MCF 10A (cell line): Measurements from ENCODE around the gene SPIN2A. TPM values are rescaled to one million over a fixed set of nuclear protein-coding genes. Genes with fewer than 3 reads are reported as not detected.
"Not testable (repeated sequence)": the region's sequence is repeated elsewhere in the genome, so short reads cannot be mapped to it uniquely, and the experiment has no call there.

Source experiments
- Bru-seq: library from RNA; stranded (reverse); fragments of 400-500 nt; gene quantifications from one replicate; lab custom pipeline; 2021; lab: Mats Ljungman, UMichigan
- BruChase-seq, 2 experiments: library from RNA; stranded (reverse); fragments of 400-500 nt; gene quantifications; one replicate each; lab custom pipeline; 2021; lab: Mats Ljungman, UMichigan
- BruUV-seq: library from RNA; stranded (reverse); fragments of 400-500 nt; replicated peaks from 2 replicates; lab custom pipeline; 2021; lab: Mats Ljungman, UMichigan
- CTCF ChIA-PET: fragments of 300-600 bp; sonication (Branson Sonifier 250); formaldehyde crosslinking; extraction: SDS; loops from one replicate; lab custom pipeline; 2021; ENCODE audit warnings: antibody characterized with exemption, inconsistent platforms; lab: Yijun Ruan, JAX
- POLR2A ChIA-PET: fragments of 300-600, 350-650 bp; sonication (Branson Sonifier 250); formaldehyde crosslinking; extraction: SDS; loops from one replicate; lab custom pipeline; 2020; ENCODE audit warnings: antibody characterized with exemption, inconsistent platforms; lab: Yijun Ruan, JAX
- DNase-seq: peaks from one replicate; pipeline ENCODE4 v3.0.0-alpha.2; 2018; ENCODE audit not compliant: unreplicated experiment
- H3K27ac Mint-ChIP-seq: one replicate; pipeline ENCODE4 v1.8.0; 2022; ENCODE audit warnings: mild to moderate bottlenecking, low read depth, mixed read lengths; ENCODE audit not compliant: unreplicated experiment
- H3K27me3 Mint-ChIP-seq: one replicate; pipeline ENCODE4 v1.8.0; 2022; ENCODE audit warnings: mixed read lengths; ENCODE audit not compliant: insufficient read depth, unreplicated experiment
- H3K36me3 Mint-ChIP-seq: one replicate; pipeline ENCODE4 v1.8.0; 2022; ENCODE audit warnings: mild to moderate bottlenecking, moderate library complexity, mixed read lengths; ENCODE audit not compliant: insufficient read depth, unreplicated experiment
- H3K4me1 Mint-ChIP-seq: one replicate; pipeline ENCODE4 v1.8.0; 2022; ENCODE audit warnings: mixed read lengths; ENCODE audit not compliant: insufficient read depth, unreplicated experiment
- H3K4me3 Mint-ChIP-seq: one replicate; pipeline ENCODE4 v1.8.0; 2022; ENCODE audit warnings: mild to moderate bottlenecking, moderate library complexity, mixed read lengths; ENCODE audit not compliant: unreplicated experiment
- H3K9me3 Mint-ChIP-seq: one replicate; pipeline ENCODE4 v1.8.0; 2022; ENCODE audit warnings: mixed read lengths; ENCODE audit not compliant: unreplicated experiment
- CTCF ChIP-seq: fragments of 200-600 bp; IDR thresholded peaks from one replicate; pipeline ENCODE4 v1.8.0; 2022; ENCODE audit warnings: antibody characterized with exemption, mild to moderate bottlenecking; ENCODE audit not compliant: unreplicated experiment
- intact Hi-C: fragments of 100-400 bp; cut with micrococcal nuclease; formaldehyde crosslinking; loops from 2 replicates; pipeline ENCODE4 v1.14.1; 2022
- long read RNA-seq: library from polyadenylated mRNA; stranded (forward); transcript quantifications from one replicate; pipeline ENCODE4 v2.0.0, GENCODE V29; 2022
- total RNA-seq: library from RNA; stranded (reverse); gene quantifications from 2 replicates; pipeline ENCODE4 v1.2.3, GENCODE V29; 2022

Gene SPIN2A
- total RNA-seq (0.44 and 0.91 TPM in 2 replicates), Bru-seq, nascent RNA (not detected), BruChase-seq, experiment 1, labeled RNA remaining after a 6-hour chase (not detected), BruChase-seq, experiment 2, labeled RNA remaining after a 2-hour chase (not detected)
- long read RNA-seq, result 0 reads

DNA sequence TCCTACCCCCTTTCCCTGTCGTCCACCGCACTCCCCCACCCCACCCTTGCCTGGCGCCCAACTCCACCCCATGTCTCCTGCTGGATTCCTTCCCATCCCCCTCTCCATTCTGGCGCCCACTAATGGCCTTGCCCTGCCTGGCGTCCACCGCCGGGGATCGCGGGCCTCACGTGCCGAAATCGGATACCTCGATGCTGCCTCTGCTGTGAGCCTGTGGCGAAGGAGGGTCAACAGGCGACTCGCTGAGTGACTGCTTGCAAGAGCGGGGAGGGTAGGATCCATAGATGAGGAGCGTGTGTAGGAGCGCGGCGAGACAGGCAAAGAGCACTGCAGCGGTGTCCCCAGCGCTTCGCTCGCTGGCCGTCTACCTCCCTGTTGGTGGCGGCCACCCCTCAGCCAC lies at the start of gene SPIN2A:
Gene SPIN2A, minus strand, starts transcription at position 325 of the 400 bp plus-strand sequence. CDS start 800 bp downstream, outside the sequence.
- POLR2A ChIA-PET, H3K4me3 Mint-ChIP-seq, H3K4me1 Mint-ChIP-seq, H3K9me3 Mint-ChIP-seq, intact Hi-C loops, BruUV-seq, DNase-seq: not testable (repeated sequence)
- CTCF ChIA-PET, result interaction anchor here (0.6 kb wide), 1 partner anchor 33 kb away, joined by 3 read pairs; no protein-coding TSS in a partner anchor
- H3K27ac Mint-ChIP-seq, result peak within 1 kb of the TSS; percentile 21
- H3K36me3 Mint-ChIP-seq, result peaks cover 12% of the 10 kb centered on the region
- peaks cover 24% of the 10 kb centered on the region for H3K27me3 Mint-ChIP-seq

DNA sequence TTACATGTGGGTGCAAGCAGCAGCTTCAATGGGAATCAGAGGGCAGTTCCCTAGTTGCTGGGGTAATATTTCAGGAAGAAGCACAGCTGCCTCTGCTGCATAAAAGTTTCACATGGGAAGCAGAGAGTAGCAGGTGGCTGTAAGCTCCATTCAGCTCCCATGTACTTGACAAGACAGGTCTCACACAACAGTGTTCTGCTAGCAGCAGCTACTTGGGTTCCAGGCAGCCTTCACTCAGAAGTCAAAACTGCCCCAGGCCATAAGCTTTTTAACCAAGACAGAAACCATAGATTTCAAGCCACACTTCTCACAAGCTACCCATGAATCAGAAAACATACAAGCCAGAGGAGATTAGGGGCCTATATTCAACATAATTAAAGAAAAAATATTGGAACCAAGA lies 41.4 kb upstream of the SPIN2A start:
- Mint-ChIP-seq H3K27ac (no peak overlapping the region), H3K4me3 (no peak overlapping the region), H3K27me3 (peaks cover 34% of the 10 kb centered on the region), H3K4me1 (no peaks in the 10 kb centered on the region), H3K36me3 (no peaks in the 10 kb centered on the region), H3K9me3 (no peaks in the 10 kb centered on the region)
- POLR2A ChIA-PET, result interaction anchor here (0.5 to 1.5 kb wide), 2 partner anchors 9 to 1232 kb away, joined by 3 read pairs; no protein-coding TSS in a partner anchor
- DNase-seq, result no peak
- CTCF ChIA-PET, result interaction anchor here (0.8 kb wide), 1 partner anchor 23 kb away, joined by 3 read pairs; no protein-coding TSS in a partner anchor
- intact Hi-C loops, result no loop called here
- TF ChIP-seq CTCF, result no peak
- no TSS peak for BruUV-seq

GRCh38 chrX:57177070-57177469 lies 39.9 kb upstream of the SPIN2A start:
- CTCF ChIA-PET, result no interaction called here
- no peak overlapping the region for H3K27ac Mint-ChIP-seq
- intact Hi-C loops, result no loop called here

DNA sequence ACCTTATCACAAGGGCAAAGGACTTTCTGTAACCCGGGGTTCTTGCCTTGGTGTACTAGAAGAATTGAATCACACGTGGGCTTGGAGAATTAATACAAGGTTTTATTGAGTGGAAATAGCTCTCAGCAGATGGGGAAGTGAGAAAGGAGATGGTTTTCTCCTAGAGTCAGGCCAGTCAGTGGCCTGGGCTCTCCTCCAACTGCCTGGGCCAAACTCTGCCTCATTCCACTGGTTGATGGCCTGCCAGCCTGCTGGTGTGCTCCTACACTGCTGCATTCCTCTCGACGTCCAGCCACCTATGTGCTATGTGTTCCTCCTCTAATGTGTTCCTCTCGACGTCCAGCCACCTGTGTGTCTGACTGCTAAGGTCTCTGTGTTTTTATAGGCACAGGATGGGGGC lies 35.3 kb upstream of the SPIN2A start:
- TF ChIP-seq CTCF, result no peak
- CTCF ChIA-PET, result no interaction called here
- DNase-seq, result no peak
- POLR2A ChIA-PET, result no interaction called here
- no peaks in the 10 kb centered on the region for H3K36me3 Mint-ChIP-seq
- H3K4me1 Mint-ChIP-seq, result no peaks in the 10 kb centered on the region
- H3K9me3 Mint-ChIP-seq, result no peaks in the 10 kb centered on the region
- intact Hi-C loops, result no loop called here
- H3K27ac Mint-ChIP-seq, result no peak overlapping the region
- H3K4me3 Mint-ChIP-seq, result no peak overlapping the region
- peaks cover 31% of the 10 kb centered on the region for H3K27me3 Mint-ChIP-seq
- no TSS peak for BruUV-seq

More at GRCh38 chrX:57177070-57177469, 39.9 kb upstream of the SPIN2A start:
- POLR2A ChIA-PET, result no interaction called here
- Mint-ChIP-seq H3K9me3 (no peaks in the 10 kb centered on the region), H3K4me3 (no peak overlapping the region), H3K27me3 (peaks cover 45% of the 10 kb centered on the region), H3K4me1 (no peaks in the 10 kb centered on the region), H3K36me3 (no peaks in the 10 kb centered on the region)
- BruUV-seq, result no TSS peak
- no peak for TF ChIP-seq CTCF
- DNase-seq, result no peak
